Measurements from ENCODE around the gene RNF214.
"Not testable (repeated sequence)": the region's sequence is repeated elsewhere in the genome, so short reads cannot be mapped to it uniquely, and the experiment has no call there.

The RNF214 gene

DNA sequence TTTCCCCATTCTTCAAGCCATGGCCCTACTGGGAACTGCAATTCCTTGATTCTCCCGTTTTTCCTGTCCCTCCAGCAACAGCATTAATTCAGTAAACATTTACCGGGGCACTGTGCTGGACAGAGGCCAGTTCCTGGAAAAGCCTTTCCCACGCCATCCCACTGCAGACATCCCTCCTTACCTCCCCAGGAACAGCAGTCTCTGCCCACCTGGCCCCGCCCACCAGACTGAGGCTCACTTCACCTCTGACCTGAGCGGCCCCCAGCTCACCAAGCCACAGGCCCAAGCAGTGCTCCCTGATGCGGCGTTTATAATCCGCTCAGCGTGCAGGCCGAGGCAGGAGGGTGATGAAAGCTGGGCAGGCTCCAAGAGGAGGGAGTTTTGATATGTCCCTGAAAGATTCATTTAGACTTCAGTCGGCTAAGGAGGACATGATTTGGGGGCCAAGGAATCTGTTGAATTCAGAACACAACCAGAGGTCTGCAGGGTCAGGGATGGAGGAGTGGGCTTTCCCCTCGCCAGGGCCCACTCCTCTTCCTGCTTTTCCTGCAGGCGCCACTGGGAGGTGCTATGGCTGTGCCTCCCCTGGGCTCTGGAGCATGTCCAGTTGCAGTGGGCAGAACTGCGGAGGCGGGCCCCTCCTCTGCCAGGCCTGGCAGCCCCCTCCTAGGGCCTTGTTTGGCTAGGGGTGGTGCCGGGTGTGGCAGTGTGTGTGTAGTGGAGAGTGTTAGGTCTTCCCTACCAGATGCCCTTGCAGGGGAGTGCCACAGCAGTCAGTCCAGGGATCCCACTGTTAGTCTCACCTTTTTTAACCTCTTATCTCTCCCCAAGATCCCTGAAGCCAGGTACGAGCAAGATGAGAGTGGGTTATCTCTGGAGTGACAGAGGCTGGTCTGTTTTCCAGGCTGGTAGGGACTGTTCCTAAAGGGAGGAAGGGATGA, 34.7 kb upstream of the RNF214 start:
- no peak for DNase-seq

DNA sequence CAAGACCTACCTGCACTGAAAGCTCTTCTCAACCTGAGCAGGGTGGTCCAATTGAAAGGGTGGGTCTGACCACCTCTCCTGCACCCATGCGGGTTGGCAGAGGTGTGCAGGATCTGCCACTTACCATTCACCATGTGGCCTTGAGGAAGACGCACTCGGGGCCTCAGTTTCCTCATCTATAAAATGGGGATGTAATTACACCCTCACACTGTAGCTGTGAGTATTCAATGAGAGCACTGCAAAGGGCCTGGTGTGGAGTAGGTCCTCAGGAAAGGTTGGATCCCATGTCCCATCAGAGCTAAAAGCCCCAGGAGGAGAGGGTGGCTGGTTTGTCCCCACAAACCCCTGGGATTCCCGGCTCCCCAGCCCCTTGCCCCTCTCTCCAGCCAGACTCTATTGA, 33.9 kb upstream of the RNF214 start:
- DNase-seq, result no peak

DNA sequence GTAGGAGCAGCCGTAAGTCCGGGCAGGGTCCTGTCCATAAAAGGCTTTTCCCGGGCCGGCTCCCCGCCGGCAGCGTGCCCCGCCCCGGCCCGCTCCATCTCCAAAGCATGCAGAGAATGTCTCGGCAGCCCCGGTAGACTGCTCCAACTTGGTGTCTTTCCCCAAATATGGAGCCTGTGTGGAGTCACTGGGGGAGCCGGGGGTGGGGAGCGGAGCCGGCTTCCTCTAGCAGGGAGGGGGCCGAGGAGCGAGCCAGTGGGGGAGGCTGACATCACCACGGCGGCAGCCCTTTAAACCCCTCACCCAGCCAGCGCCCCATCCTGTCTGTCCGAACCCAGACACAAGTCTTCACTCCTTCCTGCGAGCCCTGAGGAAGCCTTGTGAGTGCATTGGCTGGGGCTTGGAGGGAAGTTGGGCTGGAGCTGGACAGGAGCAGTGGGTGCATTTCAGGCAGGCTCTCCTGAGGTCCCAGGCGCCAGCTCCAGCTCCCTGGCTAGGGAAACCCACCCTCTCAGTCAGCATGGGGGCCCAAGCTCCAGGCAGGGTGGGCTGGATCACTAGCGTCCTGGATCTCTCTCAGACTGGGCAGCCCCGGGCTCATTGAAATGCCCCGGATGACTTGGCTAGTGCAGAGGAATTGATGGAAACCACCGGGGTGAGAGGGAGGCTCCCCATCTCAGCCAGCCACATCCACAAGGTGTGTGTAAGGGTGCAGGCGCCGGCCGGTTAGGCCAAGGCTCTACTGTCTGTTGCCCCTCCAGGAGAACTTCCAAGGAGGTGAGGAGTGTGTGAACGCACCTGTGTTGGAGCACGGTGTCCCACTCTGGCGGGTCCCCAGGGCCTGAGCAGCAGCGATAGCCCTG, 33.2 kb upstream of the RNF214 start, which contains the start of gene TAGLN:
Gene TAGLN (plus strand): TSS at position 318 of the 863 bp plus-strand sequence. CDS start 3,644 bp downstream, outside the sequence.
- peak in 1 of 58 donors; percentile 28 for DNase-seq

GRCh38 chr11:117199916-117200812, 32.3 kb upstream of the RNF214 start:
- DNase-seq, result no peak

- DNase-seq, result no peak
Measured at GRCh38 chr11:117200813-117201657, 31.4 kb upstream of the RNF214 start.

- DNase-seq, result no peak
Measured at GRCh38 chr11:117201658-117202305, 30.7 kb upstream of the RNF214 start.

DNA sequence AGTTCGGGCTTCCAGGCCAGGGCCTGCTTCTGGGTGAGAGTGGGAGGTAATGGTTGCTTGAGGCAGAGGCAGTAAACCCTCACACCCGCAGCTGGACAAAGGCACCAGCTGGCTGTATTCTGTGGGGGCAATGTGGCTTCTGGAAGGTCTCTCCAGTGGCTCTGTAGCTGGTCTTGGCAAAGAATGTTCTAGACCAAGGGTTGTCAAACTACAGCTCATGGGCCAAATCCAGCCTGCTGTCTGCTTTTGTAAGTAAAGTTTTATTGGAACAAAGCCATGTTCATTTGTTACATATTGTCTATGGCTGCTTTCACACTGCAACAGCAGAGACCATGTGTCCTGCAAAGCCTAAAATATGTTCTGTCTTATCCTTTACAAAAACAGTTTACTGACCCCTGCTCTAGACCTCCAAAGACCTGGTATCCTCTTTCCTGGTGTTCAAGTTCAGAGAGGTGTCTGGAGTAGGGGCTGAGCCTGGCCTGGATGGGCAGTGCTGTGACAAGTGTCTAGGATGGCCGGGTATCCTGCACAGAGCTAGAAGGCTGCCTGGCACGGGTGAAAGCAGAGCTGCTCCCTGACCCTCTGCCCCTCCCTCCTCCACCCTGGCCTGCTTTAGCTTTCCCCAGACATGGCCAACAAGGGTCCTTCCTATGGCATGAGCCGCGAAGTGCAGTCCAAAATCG, 29.9 kb upstream of the RNF214 start:
- DNase-seq, result no peak

GRCh38 chr11:117203069-117203407, 29.4 kb upstream of the RNF214 start:
- DNase-seq, result no peak

- peak in 1 of 58 donors; percentile 19 for DNase-seq
Measured at GRCh38 chr11:117204283-117205080, 28.0 kb upstream of the RNF214 start.

DNA sequence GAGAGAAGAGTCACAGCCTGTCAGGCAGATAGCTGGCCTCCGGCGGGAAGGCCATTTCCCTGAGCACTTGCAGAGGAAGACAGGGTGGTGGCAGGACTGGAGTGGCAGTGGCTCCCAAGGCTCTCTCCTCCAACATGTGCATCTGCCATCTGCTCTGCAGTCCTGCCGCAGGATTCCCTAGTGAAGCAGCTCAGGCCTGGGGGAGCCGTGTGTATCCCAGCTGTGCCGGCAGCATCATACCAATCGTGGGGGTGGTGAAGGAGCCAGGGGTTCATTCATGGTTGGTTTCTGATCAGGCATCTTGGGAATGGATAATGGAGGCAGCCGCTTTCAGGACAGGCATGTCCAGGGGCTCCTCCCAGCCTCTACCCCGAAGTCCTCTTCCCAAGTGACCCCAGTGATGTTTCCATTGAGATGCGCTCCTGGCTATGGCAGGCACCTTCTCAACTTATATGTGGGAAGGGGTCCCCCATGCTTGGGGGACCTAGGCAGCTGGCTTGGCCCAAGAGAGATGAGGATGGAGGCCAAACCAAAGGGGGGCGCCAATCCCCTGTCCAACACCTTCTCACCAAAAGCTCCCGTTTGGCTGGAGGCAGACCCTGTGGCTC, 27.2 kb upstream of the RNF214 start:
- DNase-seq, result peak in 7 of 58 donors; percentile 6 to 40 (median 13)

DNA sequence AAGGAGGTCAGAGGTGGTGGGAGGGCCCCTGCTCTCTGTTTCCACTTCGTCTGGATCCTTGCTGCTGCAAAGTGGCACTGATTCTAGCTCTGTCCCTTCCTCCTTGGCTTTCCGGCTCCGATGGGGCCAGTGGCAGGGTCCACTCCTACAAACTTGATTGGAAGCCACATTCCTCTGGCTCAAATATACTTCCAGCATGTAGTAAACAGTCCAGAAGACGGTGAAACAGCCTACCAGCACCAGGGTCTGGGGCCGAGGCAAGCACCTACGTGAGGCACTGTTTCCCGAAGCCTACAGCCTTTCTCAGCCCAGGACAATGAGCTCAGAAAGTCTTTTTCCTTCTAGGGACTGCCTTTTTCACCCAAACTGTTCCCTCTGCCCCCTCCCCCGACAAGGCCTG, 26.4 kb upstream of the RNF214 start:
- DNase-seq, result not testable (repeated sequence)

DNA sequence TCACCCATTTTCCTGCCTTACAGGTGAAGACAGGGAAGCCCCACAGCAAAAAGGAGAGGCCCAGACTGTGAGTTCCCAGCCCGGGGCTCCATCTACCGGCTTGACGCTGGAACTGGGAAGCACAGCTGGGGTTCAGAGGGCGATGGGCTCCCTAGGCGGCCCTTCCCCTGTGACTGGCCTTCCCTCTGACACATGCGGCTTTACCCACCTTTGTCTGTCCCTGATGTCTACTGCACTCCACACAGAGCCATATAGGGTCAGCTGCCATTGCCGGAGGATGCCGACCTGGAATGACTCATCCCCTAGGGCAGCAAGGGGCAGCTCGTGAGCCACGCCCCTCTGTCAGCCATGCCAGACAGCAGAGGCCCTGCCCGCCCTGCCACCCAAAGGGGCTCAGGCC, 25.6 kb upstream of the RNF214 start:
- DNase-seq, result not testable (repeated sequence)

DNA sequence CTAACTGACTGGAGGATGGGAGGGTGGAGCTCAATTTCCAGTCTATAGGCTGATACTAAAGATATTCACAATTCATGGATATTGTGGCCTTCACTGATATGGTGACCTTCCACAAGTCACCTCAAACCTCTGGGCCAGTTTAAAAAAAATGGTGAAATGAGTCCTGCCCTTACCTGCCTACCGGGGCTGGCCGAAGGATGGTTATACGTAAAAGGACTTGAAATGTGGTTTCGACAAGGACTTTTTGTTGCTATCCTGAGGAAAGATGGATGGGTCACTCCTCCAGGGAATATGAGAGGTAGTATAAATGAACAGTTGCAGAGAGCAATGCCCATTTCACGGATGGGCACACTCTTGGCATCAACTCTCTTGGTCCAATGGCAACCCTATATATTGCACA, 25.0 kb upstream of the RNF214 start:
- not testable (repeated sequence) for DNase-seq

GRCh38 chr11:117208710-117209109, 23.8 kb upstream of the RNF214 start:
- peak in 1 of 58 donors; percentile 17 for DNase-seq

DNA sequence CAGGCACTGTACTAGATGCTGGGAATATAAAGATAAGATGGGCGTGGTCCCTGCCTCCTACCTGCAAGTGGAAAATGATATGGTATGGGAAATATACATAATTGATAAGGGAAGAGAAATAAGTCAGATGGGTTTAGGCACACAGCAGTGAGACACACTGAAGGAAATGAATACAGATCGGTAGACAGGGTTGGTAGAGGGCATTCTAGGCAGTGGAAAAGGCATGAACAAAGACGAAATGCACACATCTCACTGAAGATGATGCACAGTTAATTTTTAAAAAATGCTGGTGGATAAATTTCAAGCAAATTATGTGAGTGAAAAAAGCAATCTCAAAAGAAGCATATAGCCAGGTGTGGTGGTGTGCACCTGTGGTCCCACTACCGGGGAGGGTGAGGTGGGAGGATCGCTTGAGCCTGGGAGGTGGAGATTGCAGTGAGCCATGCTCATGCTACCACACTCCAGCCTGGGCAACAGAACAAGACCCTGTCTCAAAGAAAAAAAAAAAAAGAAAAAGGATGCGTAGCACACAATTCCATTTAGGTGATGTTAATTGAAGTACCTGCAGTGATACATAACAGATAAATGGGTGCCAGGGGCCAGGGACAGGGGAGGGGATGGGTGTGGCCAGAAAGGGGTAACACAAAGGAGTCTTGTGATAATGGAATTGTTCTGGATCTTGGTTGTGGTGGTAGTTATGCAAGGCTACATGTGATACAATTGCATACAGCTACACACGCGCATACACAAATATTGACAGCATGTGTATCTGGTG, 22.9 kb upstream of the RNF214 start:
- not testable (repeated sequence) for DNase-seq

GRCh38 chr11:117210620-117211019, 21.9 kb upstream of the RNF214 start:
- DNase-seq, result no peak
